ENCODE data around the gene ORM1. TPM values are rescaled to one million over a fixed set of nuclear protein-coding genes. Genes with fewer than 3 reads are reported as not detected.

ORM1 gene
- polyA plus RNA-seq, 3 donors: 2.2 to 4.9 (median 2.8) TPM

- DNase-seq: no peak
- Histone ChIP-seq H3K27ac (ENCODE audit: low read depth in 1 of 2, low read length in 2 of 2) (peak overlapping the region; percentile 91 to 96), H3K9me3 (replicated peaks in 1 of 2; ENCODE audit: control insufficient read depth in 1 of 2, insufficient read depth in 1 of 2, low read length in 2 of 2) (no peaks in the 10 kb centered on the region), H4K20me1 (ENCODE audit: insufficient read depth, low read length) (peaks cover 7% of the 10 kb centered on the region), H2AFZ (ENCODE audit: insufficient read depth, low read depth, low read length, poor library complexity, severe bottlenecking) (no peak overlapping the region), H3K9ac (ENCODE audit: insufficient read depth, low read length, poor library complexity, severe bottlenecking) (peak overlapping the region; percentile 57), H3K27me3 (ENCODE audit: control insufficient read depth in 2 of 2, insufficient read depth in 2 of 2, low read length in 2 of 2) (no peaks in the 10 kb centered on the region), H3K36me3 (replicated peaks in 1 of 2; ENCODE audit: control insufficient read depth in 1 of 2, insufficient read depth in 2 of 2, low read length in 2 of 2) (peaks cover 68 to 85% of the 10 kb centered on the region in 2 donors), H3K4me1 (ENCODE audit: control insufficient read depth in 1 of 2, insufficient read depth in 2 of 2, low read length in 2 of 2) (peaks cover 90 to 92% of the 10 kb centered on the region in 2 donors), H3K79me2 (ENCODE audit: insufficient read depth, low read length) (peaks cover 75% of the 10 kb centered on the region), H3K4me2 (replicated peaks; ENCODE audit: extremely low read depth, low read length, poor library complexity, severe bottlenecking) (peak overlapping the region; percentile 34), H3K4me3 (replicated peaks in 1 of 3; ENCODE audit: low read depth in 2 of 3, low read length in 3 of 3) (peak overlapping the region in 1 of 3 experiments; percentile 34)
- Mint-ChIP-seq H3K27me3 (ENCODE audit: low read depth in 3 of 3) (no peaks in the 10 kb centered on the region), H3K4me3 (peak overlapping the region in 1 of 2 donors; percentile 31), H3K36me3 (peaks cover 78 to 90% of the 10 kb centered on the region in 2 donors), H3K4me1 (peaks cover 87% of the 10 kb centered on the region), H3K27ac (peak overlapping the region; percentile 95 to 98 (median 97)), H3K9me3 (peaks cover 0 to 5% (median 0%) of the 10 kb centered on the region in 7 donors)
- no peak for TF ChIP-seq CTCF (IDR thresholded peaks at IDR 0.05)
- 86% methylated on average over 6 of the region's 6 CpGs for WGBS (ENCODE audit: insufficient coverage)
- intact Hi-C loops (cut with micrococcal nuclease): no loop called here
Measured at GRCh38 chr9:114367366-114367765, 44.5 kb downstream of the ORM1 start.

- peak overlapping the region in 1 of 3 experiments; percentile 34 for H3K4me3 ChIP-seq (replicated peaks in 1 of 3; ENCODE audit: low read depth in 2 of 3, low read length in 3 of 3)
- Mint-ChIP-seq H3K4me3 (no peak overlapping the region), H3K27ac (peak overlapping the region; percentile 95 to 98 (median 97)), H3K4me1 (peaks cover 92% of the 10 kb centered on the region), H3K27me3 (ENCODE audit: low read depth in 3 of 3) (no peaks in the 10 kb centered on the region), H3K36me3 (peaks cover 73 to 87% of the 10 kb centered on the region in 2 donors), H3K9me3 (peaks cover 0 to 5% (median 0%) of the 10 kb centered on the region in 7 donors)
- no peaks in the 10 kb centered on the region for H3K9me3 ChIP-seq (replicated peaks in 1 of 2; ENCODE audit: control insufficient read depth in 1 of 2, insufficient read depth in 1 of 2, low read length in 2 of 2)
- no peak for DNase-seq
- no peak overlapping the region for H2AFZ ChIP-seq (ENCODE audit: insufficient read depth, low read depth, low read length, poor library complexity, severe bottlenecking)
- H3K4me1 ChIP-seq (ENCODE audit: control insufficient read depth in 1 of 2, insufficient read depth in 2 of 2, low read length in 2 of 2): peaks cover 96 to 98% of the 10 kb centered on the region in 2 donors
- H3K27me3 ChIP-seq (ENCODE audit: control insufficient read depth in 2 of 2, insufficient read depth in 2 of 2, low read length in 2 of 2): no peaks in the 10 kb centered on the region
- peaks cover 62 to 79% of the 10 kb centered on the region in 2 donors for H3K36me3 ChIP-seq (replicated peaks in 1 of 2; ENCODE audit: control insufficient read depth in 1 of 2, insufficient read depth in 2 of 2, low read length in 2 of 2)
- H3K4me2 ChIP-seq (replicated peaks; ENCODE audit: extremely low read depth, low read length, poor library complexity, severe bottlenecking): peak overlapping the region; percentile 34
- H3K79me2 ChIP-seq (ENCODE audit: insufficient read depth, low read length): peaks cover 69% of the 10 kb centered on the region
- TF ChIP-seq CTCF (IDR thresholded peaks at IDR 0.05): no peak
- peak overlapping the region; percentile 16 for H3K9ac ChIP-seq (ENCODE audit: insufficient read depth, low read length, poor library complexity, severe bottlenecking)
- 88% methylated on average over 6 of the region's 14 CpGs for WGBS (ENCODE audit: insufficient coverage)
- intact Hi-C loops (cut with micrococcal nuclease): no loop called here
- H3K27ac ChIP-seq (ENCODE audit: low read depth in 1 of 2, low read length in 2 of 2): peak overlapping the region; percentile 91 to 96
- H4K20me1 ChIP-seq (ENCODE audit: insufficient read depth, low read length): peaks cover 6% of the 10 kb centered on the region
Measured at GRCh38 chr9:114367772-114368569, 45.1 kb downstream of the ORM1 start.
